IPS-18a (cell line): Measurements from ENCODE around the gene DNM3.

Experiments
- H3K27ac ChIP-seq: one replicate; pipeline ENCODE4 v1.5.1; 2013; ENCODE audit warnings: low read length
- H3K27me3 ChIP-seq: one replicate; pipeline ENCODE4 v1.6.1; 2013; ENCODE audit warnings: mild to moderate bottlenecking, low read length; ENCODE audit not compliant: control insufficient read depth, insufficient read depth
- H3K36me3 ChIP-seq: one replicate; pipeline ENCODE4 v1.6.1; 2013; ENCODE audit warnings: low read depth, low read length; ENCODE audit not compliant: control insufficient read depth
- H3K4me1 ChIP-seq: one replicate; pipeline ENCODE4 v1.6.1; 2013; ENCODE audit warnings: low read depth, low read length; ENCODE audit not compliant: control insufficient read depth
- H3K4me3 ChIP-seq: one replicate; pipeline ENCODE4 v1.5.1; 2013; ENCODE audit warnings: low read length
- H3K9ac ChIP-seq: one replicate; pipeline ENCODE4 v1.6.1; 2013; ENCODE audit warnings: mild to moderate bottlenecking, low read length, moderate library complexity
- H3K9me3 ChIP-seq: one replicate; pipeline ENCODE4 v1.6.1; 2013; ENCODE audit warnings: low read depth, low read length; ENCODE audit not compliant: control insufficient read depth

The DNM3 gene

DNA sequence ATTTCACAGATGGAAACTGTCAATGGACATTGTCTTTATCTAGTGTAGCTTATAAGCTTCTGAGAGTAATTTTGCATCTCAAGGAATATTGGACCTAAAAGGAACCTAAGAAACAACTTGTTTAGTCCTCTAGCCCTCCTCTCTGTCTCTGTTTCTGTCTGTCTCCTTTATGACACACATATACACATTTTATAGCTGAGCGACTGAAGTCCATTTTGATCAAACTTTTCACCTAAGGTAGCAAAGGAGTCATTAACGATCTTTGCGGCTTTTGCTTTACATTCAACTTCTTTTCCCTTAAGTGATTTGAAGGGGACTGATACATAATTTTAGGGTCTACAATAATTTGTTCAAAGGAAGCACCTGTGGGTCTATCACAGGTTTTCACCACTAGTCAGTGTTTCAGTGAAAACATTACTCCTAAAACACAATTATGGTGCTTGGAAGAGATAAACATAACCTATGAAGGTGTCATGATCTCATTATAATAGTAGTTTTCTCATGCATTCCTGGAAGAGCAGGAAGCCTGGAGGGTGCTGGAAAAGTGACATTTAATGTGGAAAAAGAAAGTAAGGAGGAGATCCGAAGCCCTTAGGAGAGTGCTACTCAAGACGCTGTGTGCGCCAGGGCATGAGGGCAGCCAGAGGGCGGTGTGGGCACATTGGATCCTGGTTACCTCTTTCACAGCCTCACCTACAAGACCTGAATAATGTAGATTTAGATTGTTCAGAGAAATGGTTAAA lies 248.6 kb downstream of the DNM3 start:
- Histone ChIP-seq H3K9me3 (no peaks in the 10 kb centered on the region), H3K36me3 (no peaks in the 10 kb centered on the region), H3K27ac (no peak overlapping the region), H3K27me3 (no peaks in the 10 kb centered on the region), H3K4me3 (no peak overlapping the region), H3K9ac (no peak overlapping the region), H3K4me1 (peaks cover 12% of the 10 kb centered on the region)

DNA sequence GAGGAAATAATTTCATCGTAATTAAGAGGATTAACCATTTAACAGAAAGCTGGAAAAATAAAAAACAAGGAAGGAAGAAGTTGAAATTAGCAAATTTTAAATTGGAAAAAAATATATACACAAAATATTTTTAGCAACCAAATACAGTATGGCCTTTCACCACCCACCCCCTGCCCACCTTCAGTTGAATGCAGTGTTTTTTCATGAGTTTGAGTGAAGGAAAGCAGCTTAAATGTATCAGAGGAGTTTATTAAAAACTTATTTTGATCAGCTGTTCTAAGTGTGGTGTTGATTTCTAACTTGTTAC lies 249.2 kb downstream of the DNM3 start:
- H3K27me3 ChIP-seq: no peaks in the 10 kb centered on the region
- no peak overlapping the region for H3K4me3 ChIP-seq
- no peaks in the 10 kb centered on the region for H3K9me3 ChIP-seq
- H3K4me1 ChIP-seq: peaks cover 12% of the 10 kb centered on the region
- H3K36me3 ChIP-seq: no peaks in the 10 kb centered on the region
- no peak overlapping the region for H3K27ac ChIP-seq
- H3K9ac ChIP-seq: no peak overlapping the region

DNA sequence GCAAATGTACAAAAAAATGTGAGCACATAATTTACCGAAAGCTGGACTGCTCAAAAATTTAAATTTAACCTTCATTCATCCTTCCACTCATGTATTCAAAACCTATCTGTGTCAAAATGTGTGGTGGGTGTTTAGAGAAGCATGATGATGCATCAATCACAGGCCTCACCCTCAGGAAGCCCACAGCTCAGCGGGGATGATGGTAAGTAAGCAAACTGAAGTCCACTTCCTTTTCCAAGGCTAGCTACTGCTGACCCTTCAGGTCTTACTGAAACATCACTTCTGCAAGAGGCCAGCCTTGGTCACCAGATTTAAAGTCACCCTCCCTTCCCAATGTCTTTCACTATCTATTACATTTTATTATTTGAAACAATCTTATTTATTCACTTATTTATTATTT lies 254.5 kb downstream of the DNM3 start:
- H3K4me3 ChIP-seq: no peak overlapping the region
- no peak overlapping the region for H3K9ac ChIP-seq
- H3K36me3 ChIP-seq: no peaks in the 10 kb centered on the region
- H3K27me3 ChIP-seq: no peaks in the 10 kb centered on the region
- no peak overlapping the region for H3K27ac ChIP-seq
- peaks cover 15% of the 10 kb centered on the region for H3K4me1 ChIP-seq
- no peaks in the 10 kb centered on the region for H3K9me3 ChIP-seq

DNA sequence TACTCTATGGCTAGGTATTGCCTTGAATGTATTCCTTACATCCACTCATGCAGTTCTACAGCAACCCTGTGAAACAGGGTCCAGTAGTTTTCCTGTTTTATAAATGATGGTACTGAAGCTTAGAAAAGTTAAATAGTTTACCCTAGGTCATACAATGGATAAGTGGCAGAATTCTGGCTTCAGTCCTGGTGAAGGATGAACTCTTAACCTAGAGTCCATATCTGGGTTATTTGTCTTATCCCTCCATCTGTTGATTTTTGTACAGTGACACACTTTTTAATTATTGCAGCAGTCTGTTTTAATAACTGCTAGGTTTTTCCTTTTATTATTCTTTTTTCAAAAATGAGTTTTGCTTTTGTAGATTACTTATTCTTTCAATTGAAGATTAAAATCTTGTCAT lies 263.9 kb downstream of the DNM3 start:
- Histone ChIP-seq H3K27me3 (no peaks in the 10 kb centered on the region), H3K4me3 (no peak overlapping the region), H3K9me3 (no peaks in the 10 kb centered on the region)

DNA sequence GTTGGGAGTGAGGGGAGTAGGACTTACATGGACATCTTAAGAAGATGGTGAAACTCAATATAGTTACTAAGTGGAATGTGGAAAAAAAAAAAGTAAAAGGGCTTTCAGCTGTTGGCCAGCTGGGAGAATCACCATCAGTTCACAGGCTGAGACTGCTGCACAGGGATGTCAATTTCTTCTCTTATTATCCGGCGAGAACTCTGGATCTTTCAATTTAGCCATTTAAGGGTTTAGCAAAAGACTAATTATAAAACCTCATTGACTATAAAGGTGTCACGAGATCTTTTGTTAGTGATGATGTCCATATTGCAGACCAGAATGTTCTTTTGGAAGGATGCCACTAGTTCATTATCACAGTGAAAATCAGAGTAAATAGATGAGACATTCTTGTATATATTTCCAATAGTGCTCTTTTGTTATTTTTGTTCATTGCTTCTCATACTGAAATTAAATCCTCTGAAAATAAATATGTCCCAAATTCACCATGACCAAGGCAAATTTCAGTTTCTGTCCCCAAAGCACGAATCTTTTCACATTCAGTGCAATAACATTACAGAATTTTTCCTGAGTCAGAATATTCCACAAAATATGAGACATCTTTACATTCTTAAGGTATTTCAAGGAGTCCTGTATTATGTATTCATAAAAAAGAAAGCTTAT lies 266.1 kb downstream of the DNM3 start:
- Histone ChIP-seq H3K9me3 (no peaks in the 10 kb centered on the region), H3K27me3 (no peaks in the 10 kb centered on the region), H3K9ac (no peak overlapping the region), H3K27ac (no peak overlapping the region), H3K36me3 (no peaks in the 10 kb centered on the region), H3K4me1 (no peaks in the 10 kb centered on the region), H3K4me3 (no peak overlapping the region)

More for the DNA sequence above, 263.9 kb downstream of the DNM3 start:
- no peaks in the 10 kb centered on the region for H3K36me3 ChIP-seq
- H3K4me1 ChIP-seq: no peaks in the 10 kb centered on the region
- H3K9ac ChIP-seq: no peak overlapping the region
- H3K27ac ChIP-seq: no peak overlapping the region

DNA sequence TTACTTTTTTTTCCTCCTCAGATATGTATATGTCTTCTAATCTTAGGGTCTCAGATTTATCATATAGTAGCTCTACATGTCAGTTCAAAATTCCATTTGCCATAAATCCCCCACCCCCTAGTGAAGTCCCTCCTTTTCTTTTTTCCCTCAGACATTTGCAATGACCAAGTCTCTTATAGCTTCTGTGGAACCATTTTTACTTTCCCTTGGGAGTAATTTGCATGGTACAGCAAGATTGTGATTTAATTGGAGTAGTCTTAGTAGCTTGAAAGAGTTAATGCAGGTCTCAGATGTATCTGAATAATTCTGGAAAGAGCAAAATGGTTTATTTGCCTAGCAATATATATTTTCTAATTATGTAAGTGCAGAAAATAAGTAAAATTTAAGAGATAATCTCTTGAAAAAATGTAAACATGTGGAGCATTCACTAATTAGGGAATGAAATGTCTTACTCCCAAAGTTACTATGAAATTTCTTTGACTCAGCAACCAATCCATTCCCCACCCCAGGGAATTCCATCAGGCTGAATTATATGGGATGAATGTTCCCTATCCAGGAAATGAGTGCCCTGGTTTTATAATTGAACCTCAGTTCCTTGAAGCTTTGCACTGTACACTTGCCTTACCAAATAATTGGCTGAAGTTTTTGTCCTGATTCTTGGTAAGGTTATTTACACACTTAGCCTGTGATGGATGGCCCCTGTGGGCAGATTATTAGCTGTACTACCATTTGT lies 267.0 kb downstream of the DNM3 start:
- H3K4me3 ChIP-seq: no peak overlapping the region
- no peaks in the 10 kb centered on the region for H3K36me3 ChIP-seq
- H3K9me3 ChIP-seq: no peaks in the 10 kb centered on the region
- H3K27me3 ChIP-seq: no peaks in the 10 kb centered on the region
- H3K9ac ChIP-seq: no peak overlapping the region
- H3K4me1 ChIP-seq: no peaks in the 10 kb centered on the region
- no peak overlapping the region for H3K27ac ChIP-seq

DNA sequence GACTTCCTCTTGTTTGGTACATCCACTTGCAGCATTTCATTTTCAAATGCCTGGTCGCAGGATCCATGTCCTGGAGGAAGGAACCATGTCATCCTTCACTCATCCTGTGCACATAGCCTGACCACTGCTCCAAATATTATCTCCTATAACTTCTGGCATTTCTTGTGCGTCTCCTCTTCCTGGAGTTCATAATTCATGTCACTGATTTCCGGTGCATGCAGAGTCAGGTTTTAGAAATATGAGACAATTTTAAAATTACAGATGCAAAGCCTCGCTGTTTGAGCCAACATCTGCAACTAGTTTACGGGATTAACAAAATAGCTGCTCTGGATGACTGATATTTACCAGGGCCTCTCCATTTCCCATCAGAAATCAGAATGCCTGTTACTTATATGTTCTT lies 268.1 kb downstream of the DNM3 start:
- Histone ChIP-seq H3K9me3 (no peaks in the 10 kb centered on the region), H3K9ac (no peak overlapping the region), H3K27ac (no peak overlapping the region), H3K27me3 (no peaks in the 10 kb centered on the region), H3K4me3 (no peak overlapping the region), H3K4me1 (no peaks in the 10 kb centered on the region), H3K36me3 (no peaks in the 10 kb centered on the region)

DNA sequence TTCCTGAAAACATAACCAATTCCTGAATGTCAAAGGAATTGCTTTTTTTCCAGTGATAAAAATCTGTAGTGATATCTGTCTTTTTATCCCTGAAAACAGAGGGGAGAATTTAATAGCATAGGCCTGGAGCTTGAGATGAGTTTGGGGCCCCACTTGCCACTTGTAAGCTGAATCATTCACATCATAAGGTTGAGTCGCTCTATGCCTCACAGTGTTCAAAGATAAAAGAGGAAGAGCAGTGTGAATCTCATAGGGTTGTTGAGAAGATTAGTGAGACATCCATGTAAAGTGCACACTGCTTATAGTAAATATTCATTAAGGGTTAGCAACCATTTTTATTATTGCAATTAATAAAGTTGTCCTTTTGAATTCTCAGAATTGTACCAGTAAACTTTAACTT lies 271.3 kb downstream of the DNM3 start:
- no peak overlapping the region for H3K9ac ChIP-seq
- no peak overlapping the region for H3K27ac ChIP-seq
- no peak overlapping the region for H3K4me3 ChIP-seq
- H3K36me3 ChIP-seq: no peaks in the 10 kb centered on the region
- H3K27me3 ChIP-seq: no peaks in the 10 kb centered on the region
- no peaks in the 10 kb centered on the region for H3K4me1 ChIP-seq
- H3K9me3 ChIP-seq: no peaks in the 10 kb centered on the region

DNA sequence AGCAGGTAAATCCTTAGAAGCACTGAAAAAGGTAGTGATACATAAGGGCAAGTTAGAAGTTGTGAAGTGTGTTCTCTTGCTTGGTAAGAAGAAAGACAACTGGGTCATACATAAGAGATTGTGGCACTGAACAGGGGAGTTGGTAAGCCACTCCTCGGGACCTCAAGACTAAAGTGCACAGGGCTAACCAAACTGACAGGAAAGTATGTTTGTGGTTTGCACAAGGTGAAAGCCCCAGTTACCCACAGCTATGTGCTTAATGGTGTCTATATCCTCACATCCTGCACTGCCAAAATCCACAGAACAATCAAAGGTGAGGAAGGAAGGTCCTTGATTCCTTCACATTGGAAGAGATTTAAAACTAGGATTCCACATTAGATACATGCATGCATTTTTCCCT lies 276.5 kb downstream of the DNM3 start:
- H3K36me3 ChIP-seq: no peaks in the 10 kb centered on the region
- no peaks in the 10 kb centered on the region for H3K9me3 ChIP-seq
- no peak overlapping the region for H3K9ac ChIP-seq
- H3K27ac ChIP-seq: no peak overlapping the region
- no peak overlapping the region for H3K4me3 ChIP-seq
- no peaks in the 10 kb centered on the region for H3K4me1 ChIP-seq
- H3K27me3 ChIP-seq: no peaks in the 10 kb centered on the region

DNA sequence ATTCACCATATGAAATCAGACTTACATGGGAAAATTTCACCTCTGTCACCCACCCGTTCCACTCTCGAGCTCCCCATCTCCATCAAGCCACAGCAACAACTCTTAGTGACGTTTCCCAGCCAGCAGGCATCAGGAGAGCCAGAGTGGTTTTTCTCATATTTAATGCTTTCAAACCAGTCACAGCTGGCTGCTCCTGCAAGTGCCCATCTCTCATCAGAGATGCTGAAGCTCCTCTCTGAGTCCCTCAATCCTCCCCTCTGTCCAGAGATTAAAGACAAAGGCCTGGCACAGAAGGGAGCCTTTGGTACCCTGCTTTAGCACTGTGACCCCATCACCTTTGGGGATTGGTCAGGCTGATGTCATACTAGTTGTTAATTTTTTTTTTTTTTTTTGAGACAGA lies 277.3 kb downstream of the DNM3 start:
- Histone ChIP-seq H3K27me3 (no peaks in the 10 kb centered on the region), H3K27ac (no peak overlapping the region), H3K36me3 (no peaks in the 10 kb centered on the region), H3K4me3 (no peak overlapping the region), H3K9me3 (no peaks in the 10 kb centered on the region), H3K9ac (no peak overlapping the region), H3K4me1 (no peaks in the 10 kb centered on the region)

DNA sequence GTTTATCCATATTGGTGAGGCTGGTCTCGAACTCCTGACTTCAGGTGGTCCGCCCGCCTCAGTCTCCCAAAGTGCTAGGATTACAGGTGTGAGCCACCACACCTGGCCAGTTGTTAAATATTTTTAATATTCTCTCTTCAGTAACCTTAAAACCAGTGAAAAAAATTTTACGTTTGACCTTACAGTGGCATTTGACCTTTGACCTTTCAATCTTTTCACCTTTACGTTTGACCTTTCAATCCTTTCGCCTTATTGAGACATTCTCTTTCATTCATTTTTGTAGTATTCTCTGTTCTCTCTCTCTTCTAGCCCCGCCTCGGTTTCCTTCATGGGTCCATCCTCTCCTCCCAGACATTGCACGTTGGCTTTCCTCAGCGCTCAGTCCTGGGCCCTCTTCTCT lies 277.9 kb downstream of the DNM3 start:
- H3K27me3 ChIP-seq: no peaks in the 10 kb centered on the region
- H3K36me3 ChIP-seq: no peaks in the 10 kb centered on the region
- no peak overlapping the region for H3K4me3 ChIP-seq
- H3K4me1 ChIP-seq: no peaks in the 10 kb centered on the region
- no peak overlapping the region for H3K27ac ChIP-seq
- H3K9me3 ChIP-seq: no peaks in the 10 kb centered on the region
- no peak overlapping the region for H3K9ac ChIP-seq

DNA sequence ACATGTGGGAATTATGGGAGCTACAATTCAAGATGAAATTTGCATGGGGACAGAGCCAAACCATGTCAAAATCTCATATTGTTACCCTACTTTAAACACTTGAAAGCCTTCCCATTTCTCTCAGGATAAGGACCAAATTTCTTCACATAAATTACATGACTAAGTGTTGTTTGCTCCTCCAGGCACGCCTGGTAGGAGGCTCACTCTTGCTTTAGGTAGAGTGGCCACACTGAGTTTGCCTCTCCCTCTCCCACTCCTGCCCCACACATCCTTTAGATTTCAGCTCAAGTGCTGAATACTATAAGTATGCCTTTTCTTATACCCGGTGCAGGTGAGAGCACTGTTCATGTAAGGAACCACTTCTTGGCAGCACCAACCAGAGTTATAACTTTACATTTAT lies 279.1 kb downstream of the DNM3 start:
- H3K4me1 ChIP-seq: no peaks in the 10 kb centered on the region
- no peaks in the 10 kb centered on the region for H3K9me3 ChIP-seq
- no peak overlapping the region for H3K4me3 ChIP-seq
- no peak overlapping the region for H3K27ac ChIP-seq
- no peak overlapping the region for H3K9ac ChIP-seq
- H3K27me3 ChIP-seq: no peaks in the 10 kb centered on the region
- no peaks in the 10 kb centered on the region for H3K36me3 ChIP-seq
